AG09319 (cell line): ENCODE data around the gene SLC18A3.

Experiments used
- DNase-seq: peaks from one replicate; pipeline ENCODE4 v3.0.0-alpha.2; 2010; ENCODE audit warnings: low read depth; ENCODE audit errors: extremely low read depth
- CTCF ChIP-seq: IDR thresholded peaks from 2 replicates; pipeline ENCODE4 v1.5.1; 2011; ENCODE audit warnings: low read depth, mild to moderate bottlenecking, inconsistent platforms, low read length, moderate library complexity

Gene SLC18A3

GRCh38 chr10:49644035-49644646 is 34.0 kb downstream of the SLC18A3 start:
- no peak for DNase-seq
- no peak for TF ChIP-seq CTCF

- no peak for DNase-seq
- TF ChIP-seq CTCF, result no peak
Measured at GRCh38 chr10:49645417-49645816, 35.3 kb downstream of the SLC18A3 start.

- DNase-seq, result no peak
- TF ChIP-seq CTCF, result no peak
Measured at GRCh38 chr10:49645871-49646870, 36.1 kb downstream of the SLC18A3 start.

GRCh38 chr10:49647554-49647953 is 37.4 kb downstream of the SLC18A3 start:
- no peak for TF ChIP-seq CTCF
- DNase-seq, result no peak

- no peak for TF ChIP-seq CTCF
- no peak for DNase-seq
Measured at GRCh38 chr10:49647985-49648795, 38.1 kb downstream of the SLC18A3 start.

- no peak for TF ChIP-seq CTCF
- no peak for DNase-seq
Measured at GRCh38 chr10:49649294-49649693, 39.2 kb downstream of the SLC18A3 start.
